IMR-90 (cell line): ENCODE results near the gene VMAC. TPM values are rescaled to one million over a fixed set of nuclear protein-coding genes. Genes with fewer than 3 reads are reported as not detected.
A peak's percentile ranks its signal among the peaks of the same experiment; 100 is the strongest.

Source experiments
- ATAC-seq: fragments of 200-7000 bp; cut with Tn5 transposase; 2 replicates; pipeline ENCODE4 v1.9.1; 2020; ENCODE audit warnings: low read depth, mild to moderate bottlenecking, moderate library complexity
- BruUV-seq: library from RNA; stranded (reverse); fragments of 400-500 nt; replicated peaks from 2 replicates; lab custom pipeline; 2021; lab: Mats Ljungman, UMichigan
- CTCF ChIA-PET: fragments of 300-600 bp; formaldehyde crosslinking; extraction: SDS; loops from one replicate; lab custom pipeline; 2021; ENCODE audit warnings: antibody characterized with exemption; lab: Yijun Ruan, JAX
- POLR2A ChIA-PET: fragments of 300-600 bp; sonication (Branson Sonifier 250); formaldehyde crosslinking; loops from one replicate; lab custom pipeline; 2022; ENCODE audit warnings: antibody characterized with exemption; ENCODE audit not compliant: unreplicated experiment; lab: Charles Lee
- DNase-seq: peaks from one replicate; pipeline ENCODE4 v3.0.0; 2013
- H2AFZ ChIP-seq: replicated peaks from 2 replicates; pipeline ENCODE3; 2013; ENCODE audit warnings: low read length, mild to moderate bottlenecking; ENCODE audit not compliant: poor library complexity
- H2AK5ac ChIP-seq: 2 replicates; pipeline ENCODE4 v1.6.1; 2013; ENCODE audit warnings: low read depth, low read length, inconsistent platforms
- H2AK9ac ChIP-seq: replicated peaks from 2 replicates; pipeline ENCODE3; 2013; ENCODE audit warnings: mild to moderate bottlenecking, low read depth, low read length, moderate library complexity; ENCODE audit not compliant: poor library complexity
- H2BK120ac ChIP-seq: 2 replicates; pipeline ENCODE4 v1.6.1; 2013; ENCODE audit warnings: low read depth, low read length, inconsistent platforms
- H2BK15ac ChIP-seq: 3 replicates; pipeline ENCODE4 v1.6.1; 2013; ENCODE audit warnings: low read depth, low read length, inconsistent platforms
- H2BK20ac ChIP-seq: 2 replicates; pipeline ENCODE4 v1.6.1; 2013; ENCODE audit warnings: low read depth, mild to moderate bottlenecking, inconsistent platforms, low read length, moderate library complexity
- H2BK5ac ChIP-seq: 2 replicates; pipeline ENCODE4 v1.6.1; 2013; ENCODE audit warnings: mild to moderate bottlenecking, low read depth, low read length, inconsistent platforms; ENCODE audit not compliant: poor library complexity, severe bottlenecking
- H3K14ac ChIP-seq: replicated peaks from 2 replicates; pipeline ENCODE4 v1.6.1; 2013; ENCODE audit warnings: low read depth, low read length, inconsistent platforms
- H3K18ac ChIP-seq: 2 replicates; pipeline ENCODE4 v1.6.1; 2013; ENCODE audit warnings: low read depth, low read length, control low read depth
- H3K23ac ChIP-seq: 2 replicates; pipeline ENCODE4 v1.6.1; 2013; ENCODE audit warnings: low read depth, low read length, inconsistent platforms
- H3K27ac ChIP-seq: 2 replicates; pipeline ENCODE4 v1.5.1; 2013; ENCODE audit warnings: mild to moderate bottlenecking, control low read depth, low read length; ENCODE audit not compliant: insufficient read depth
- H3K27me3 ChIP-seq: 2 replicates; pipeline ENCODE4 v1.6.1; 2013; ENCODE audit warnings: low read length; ENCODE audit not compliant: control insufficient read depth, insufficient read depth
- H3K36me3 ChIP-seq: 2 replicates; pipeline ENCODE4 v1.6.1; 2013; ENCODE audit warnings: low read length, mixed read lengths; ENCODE audit not compliant: control insufficient read depth, insufficient read depth
- H3K4ac ChIP-seq: 2 replicates; pipeline ENCODE4 v1.6.1; 2013; ENCODE audit warnings: low read depth, low read length, inconsistent platforms
- H3K4me1 ChIP-seq: 2 replicates; pipeline ENCODE4 v1.6.1; 2013; ENCODE audit warnings: low read length, mixed read lengths; ENCODE audit not compliant: control insufficient read depth, insufficient read depth
- H3K4me2 ChIP-seq: 2 replicates; pipeline ENCODE4 v1.6.1; 2013; ENCODE audit warnings: low read depth, mild to moderate bottlenecking, control low read depth, low read length, moderate library complexity
- H3K4me3 ChIP-seq: 2 replicates; pipeline ENCODE4 v1.5.1; 2013; ENCODE audit warnings: low read depth, mild to moderate bottlenecking, control low read depth, low read length, moderate library complexity; ENCODE audit not compliant: insufficient read depth
- H3K56ac ChIP-seq: 2 replicates; pipeline ENCODE4 v1.6.1; 2013; ENCODE audit warnings: low read length, inconsistent platforms; ENCODE audit not compliant: insufficient read depth; ENCODE audit errors: extremely low read depth
- H3K79me1 ChIP-seq, 2 experiments: 2 replicates each; pipeline ENCODE4 v1.6.1; 2013; ENCODE audit warnings: low read length in 2 of 2, inconsistent platforms in 1 of 2, low read depth in 1 of 2
- H3K9ac ChIP-seq: 2 replicates; pipeline ENCODE4 v1.6.1; 2013; ENCODE audit warnings: low read depth, low read length, control low read depth
- H3K9me1 ChIP-seq: 2 replicates; pipeline ENCODE4 v1.6.1; 2013; ENCODE audit warnings: low read length, inconsistent platforms; ENCODE audit not compliant: insufficient read depth
- H3K9me3 ChIP-seq: 2 replicates; pipeline ENCODE4 v1.6.1; 2013; ENCODE audit warnings: low read length; ENCODE audit not compliant: control insufficient read depth, insufficient read depth
- H4K20me1 ChIP-seq: 2 replicates; pipeline ENCODE4 v1.6.1; 2013; ENCODE audit warnings: low read length, inconsistent platforms; ENCODE audit not compliant: insufficient read depth
- H4K5ac ChIP-seq: 2 replicates; pipeline ENCODE4 v1.6.1; 2013; ENCODE audit warnings: mild to moderate bottlenecking, low read depth, low read length, control low read depth
- H4K8ac ChIP-seq, 2 experiments: 2 replicates each; pipeline ENCODE4 v1.6.1; 2013; ENCODE audit warnings: low read depth in 2 of 2, low read length in 2 of 2, control low read depth in 1 of 2, inconsistent platforms in 1 of 2
- H4K91ac ChIP-seq: 2 replicates; pipeline ENCODE4 v1.6.1; 2013; ENCODE audit warnings: low read depth, low read length, inconsistent platforms; ENCODE audit not compliant: insufficient read depth
- BHLHE40 ChIP-seq: fragments of 150-350 bp; IDR thresholded peaks from 2 replicates; pipeline ENCODE4 v1.6.1; 2016; ENCODE audit warnings: mild to moderate bottlenecking, low read depth, low read length
- CEBPB ChIP-seq: IDR thresholded peaks from 2 replicates; pipeline ENCODE4 v1.6.1; 2012; ENCODE audit warnings: low read depth, low read length, improper control_type of control experiment
- CHD1 ChIP-seq: IDR thresholded peaks from 2 replicates; pipeline ENCODE4 v1.6.1; 2012; ENCODE audit warnings: low read depth, low read length, improper control_type of control experiment
- CTCF ChIP-seq: conservative IDR thresholded peaks from 2 replicates; pipeline ENCODE4 v1.5.1; 2012; ENCODE audit warnings: mild to moderate bottlenecking, low read depth, low read length, improper control_type of control experiment
- ELK1 ChIP-seq: fragments of 150-350 bp; IDR thresholded peaks from 2 replicates; pipeline ENCODE4 v1.6.1; 2016; ENCODE audit warnings: low read depth, mild to moderate bottlenecking, low read length, moderate library complexity, borderline replicate concordance
- FOS ChIP-seq: fragments of 150-350 bp; IDR thresholded peaks from 2 replicates; pipeline ENCODE4 v1.6.1; 2016; ENCODE audit warnings: low read depth, low read length
- MAFK ChIP-seq: IDR thresholded peaks from 2 replicates; pipeline ENCODE4 v1.6.1; 2012; ENCODE audit warnings: low read depth, low read length, improper control_type of control experiment
- MAZ ChIP-seq: IDR thresholded peaks from 2 replicates; pipeline ENCODE4 v1.6.1; 2012; ENCODE audit warnings: low read depth, mild to moderate bottlenecking, low read length, improper control_type of control experiment, moderate library complexity, borderline replicate concordance
- MXI1 ChIP-seq: IDR thresholded peaks from 2 replicates; pipeline ENCODE4 v1.6.1; 2012; ENCODE audit warnings: low read depth, mild to moderate bottlenecking, low read length, moderate library complexity, borderline replicate concordance
- NFE2L2 ChIP-seq: fragments of 150-350 bp; IDR thresholded peaks from 2 replicates; pipeline ENCODE4 v1.6.1; 2016; ENCODE audit warnings: low read depth, mild to moderate bottlenecking, low read length
- POLR2A ChIP-seq: IDR thresholded peaks from 2 replicates; pipeline ENCODE4 v1.6.1; 2012; ENCODE audit warnings: mild to moderate bottlenecking, low read depth, low read length
- RAD21 ChIP-seq: IDR thresholded peaks from 2 replicates; pipeline ENCODE4 v1.6.1; 2012; ENCODE audit warnings: low read length, improper control_type of control experiment
- RCOR1 ChIP-seq: IDR thresholded peaks from 2 replicates; pipeline ENCODE4 v1.6.1; 2012; ENCODE audit warnings: mild to moderate bottlenecking, low read length, improper control_type of control experiment; ENCODE audit not compliant: insufficient replicate concordance
- RFX5 ChIP-seq: IDR thresholded peaks from 2 replicates; pipeline ENCODE4 v1.8.0; 2012; ENCODE audit warnings: low read depth, mild to moderate bottlenecking, low read length, moderate library complexity
- SMC3 ChIP-seq: fragments of 150-350 bp; IDR thresholded peaks from 2 replicates; pipeline ENCODE4 v1.6.1; 2016; ENCODE audit warnings: low read depth, mild to moderate bottlenecking, antibody characterized with exemption, low read length, moderate library complexity
- USF2 ChIP-seq: fragments of 150-350 bp; IDR thresholded peaks from 2 replicates; pipeline ENCODE4 v1.6.1; 2017; ENCODE audit warnings: mild to moderate bottlenecking, antibody characterized with exemption, low read length, low read depth
- WGBS, 2 experiments: methylation state at CpG; one replicate each; pipeline versions ENCODE4 v1.1.5 to v1.1.7; 2013; ENCODE audit warnings: missing lambda C conversion rate in 2 of 2; ENCODE audit not compliant: insufficient read length in 1 of 2; ENCODE audit errors: extremely low coverage in 2 of 2; 5-methylcytosine and 5-hydroxymethylcytosine counted together
- dilution Hi-C: fragments of 300-500 bp; cut with HindIII; formaldehyde crosslinking; loops from one replicate; pipeline ENCODE4 v1.14.3; 2018; ENCODE audit warnings: low sequenced_read_pairs; ENCODE audit not compliant: unreplicated experiment
- in situ Hi-C: fragments of 300-500 bp; cut with MboI; formaldehyde crosslinking; loops from 3 replicates; pipeline ENCODE4 v1.14.3; 2019; ENCODE audit warnings: low sequenced_read_pairs, inconsistent platforms, mixed read lengths
- intact Hi-C: fragments of 100-400 bp; cut with micrococcal nuclease; formaldehyde crosslinking; loops from 2 replicates; pipeline ENCODE4 v1.10.0; 2022
- polyA plus RNA-seq, 3 experiments: library from polyadenylated mRNA; depleted of rRNA; stranded (reverse); fragments of >200 nt; gene quantifications; 2 replicates each; pipeline ENCODE4 v1.2.3, GENCODE V29; 2012; ENCODE audit warnings: low replicate concordance in 1 of 3
- total RNA-seq: library from RNA; depleted of rRNA; stranded (reverse); fragments of >200 nt; gene quantifications from 2 replicates; pipeline ENCODE4 v1.2.3, GENCODE V29; 2012

The VMAC gene
- total and polyA plus RNA-seq, 2 of the 4 experiments (the other 2 are of a cell fraction), result 1.4 to 3.1 TPM

GRCh38 chr19:5934069-5934401, 29.4 kb downstream of the VMAC start:
- Histone ChIP-seq H3K9ac (peak overlapping the region; percentile 41; the same call in 1 of the 2 replicates), H3K4me3 (no peak overlapping the region), H2BK120ac (peak overlapping the region; percentile 86), H2BK15ac (peak overlapping the region; percentile 81; the same call in 2 of the 3 replicates), H4K91ac (peak overlapping the region; percentile 84), H3K4me2 (no peak overlapping the region), H3K27me3 (no peaks in the 10 kb centered on the region), H2AFZ (no peak overlapping the region), H3K9me3 (no peaks in the 10 kb centered on the region), H3K9me1 (peaks cover 34% of the 10 kb centered on the region), H2BK20ac (peak overlapping the region; percentile 85), H2AK5ac (peak overlapping the region; percentile 99), H3K23ac (peak overlapping the region; percentile 88), H3K79me1 (peaks cover 32 to 76% of the 10 kb centered on the region in 2 experiments; a peak in 3 of 4 replicates), H4K5ac (peak overlapping the region; percentile 13; the same call in 1 of the 2 replicates), H2BK5ac (peak overlapping the region; percentile 74), H3K4ac (peak overlapping the region; percentile 94), H2AK9ac (peak overlapping the region; percentile 60), H3K14ac (peak overlapping the region; percentile 94), H3K27ac (peak overlapping the region; percentile 69), H3K4me1 (peaks cover 32% of the 10 kb centered on the region), H3K36me3 (peaks cover 48% of the 10 kb centered on the region), H4K8ac (peak overlapping the region; percentile 65 to 92; a peak in 3 of 4 replicates), H3K18ac (peak overlapping the region; percentile 14; the same call in 1 of the 2 replicates), H4K20me1 (peaks cover 34% of the 10 kb centered on the region), H3K56ac (peak overlapping the region; percentile 46)
- ChIA-PET CTCF (no interaction called here), POLR2A (no interaction called here)
- intact Hi-C loops (loop anchor here (2.0 kb wide), 1 partner anchor 29 kb away; the partner anchor contains the start of gene VMAC), in situ Hi-C loops (no loop called here), dilution Hi-C loops (no loop called here)
- no peak for TF ChIP-seq SMC3
- TF ChIP-seq FOS, result no peak
- TF ChIP-seq USF2, result no peak
- no peak for TF ChIP-seq BHLHE40
- TF ChIP-seq ELK1, result no peak
- TF ChIP-seq POLR2A, result no peak
- TF ChIP-seq RCOR1, result no peak
- no peak for TF ChIP-seq MXI1
- no peak for TF ChIP-seq MAFK
- TF ChIP-seq CTCF, result no peak
- TF ChIP-seq MAZ, result no peak
- no peak for TF ChIP-seq NFE2L2
- TF ChIP-seq CHD1, result no peak
- TF ChIP-seq CEBPB, result no peak
- TF ChIP-seq RFX5, result no peak
- no peak for TF ChIP-seq RAD21
- no TSS peak for BruUV-seq
- no peak for ATAC-seq
- 75% methylated on average over 1 of the region's 5 CpGs; no CpG with 5 or more reads in 1 of the 2 experiments for WGBS, 2 experiments
- peak; percentile 16 for DNase-seq
